ENCODE data around the gene GALNT17. TPM values are rescaled to one million over a fixed set of nuclear protein-coding genes. Genes with fewer than 3 reads are reported as not detected.

Gene GALNT17
- total RNA-seq (not detected), total RNA-seq (0 to 0.17 (median 0) reads per million in 172 experiments)
- polyA plus RNA-seq (2013, experiment 1 of 2) = not detected
- polyA plus RNA-seq (2013, experiment 2 of 2) = 0.82 TPM

DNA sequence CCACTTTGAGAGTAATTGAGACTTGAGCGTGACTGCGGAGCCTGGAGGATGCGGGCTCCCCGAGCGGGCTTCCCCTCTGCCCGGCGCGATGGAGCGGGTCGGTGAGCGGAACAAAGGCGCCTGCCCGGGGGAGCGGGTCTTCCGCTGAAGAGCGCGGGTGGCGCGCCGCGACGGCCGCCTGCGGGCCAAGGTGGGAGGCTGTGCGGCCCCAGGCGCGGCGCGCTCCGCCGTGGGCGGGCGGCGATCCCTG is at the start of gene GALNT17:
Gene GALNT17 (plus strand): TSS at position 18 of the 250 bp plus-strand sequence.
- Mint-ChIP-seq H3K4me1 (ENCODE audit: low read depth) (no peaks in the 10 kb centered on the region), H3K27me3 (peaks cover 31% of the 10 kb centered on the region), H3K27ac (no peak within 1 kb of the TSS), H3K9me3 (no peaks in the 10 kb centered on the region), H3K4me3 (no peak within 1 kb of the TSS), H3K36me3 (ENCODE audit: low read depth) (no peaks in the 10 kb centered on the region)
- Histone ChIP-seq H3K36me3 (ENCODE audit: insufficient read depth, low read length) (no peaks in the 10 kb centered on the region), H3K27me3 (ENCODE audit: control insufficient read depth in 1 of 2, insufficient read depth in 2 of 2, low read length in 2 of 2) (peaks cover 2 to 26% of the 10 kb centered on the region in 2 experiments), H3K4me1 (ENCODE audit: insufficient read depth, low read length) (no peaks in the 10 kb centered on the region), H3K9me3 (ENCODE audit: control insufficient read depth in 1 of 2, insufficient read depth in 1 of 2, low read length in 2 of 2) (peaks cover 0 to 18% of the 10 kb centered on the region in 2 experiments), H3K4me3 (ENCODE audit: low read length) (no peak within 1 kb of the TSS), H3K27ac (ENCODE audit: low read depth in 1 of 2, low read length in 2 of 2) (no peak within 1 kb of the TSS)
- intact Hi-C loops (cut with DNase I, micrococcal nuclease) = no loop called here
- DNase-seq (no peak), ATAC-seq (ENCODE audit: poor library complexity) (no peak)
- TF ChIP-seq, protein P1, sequence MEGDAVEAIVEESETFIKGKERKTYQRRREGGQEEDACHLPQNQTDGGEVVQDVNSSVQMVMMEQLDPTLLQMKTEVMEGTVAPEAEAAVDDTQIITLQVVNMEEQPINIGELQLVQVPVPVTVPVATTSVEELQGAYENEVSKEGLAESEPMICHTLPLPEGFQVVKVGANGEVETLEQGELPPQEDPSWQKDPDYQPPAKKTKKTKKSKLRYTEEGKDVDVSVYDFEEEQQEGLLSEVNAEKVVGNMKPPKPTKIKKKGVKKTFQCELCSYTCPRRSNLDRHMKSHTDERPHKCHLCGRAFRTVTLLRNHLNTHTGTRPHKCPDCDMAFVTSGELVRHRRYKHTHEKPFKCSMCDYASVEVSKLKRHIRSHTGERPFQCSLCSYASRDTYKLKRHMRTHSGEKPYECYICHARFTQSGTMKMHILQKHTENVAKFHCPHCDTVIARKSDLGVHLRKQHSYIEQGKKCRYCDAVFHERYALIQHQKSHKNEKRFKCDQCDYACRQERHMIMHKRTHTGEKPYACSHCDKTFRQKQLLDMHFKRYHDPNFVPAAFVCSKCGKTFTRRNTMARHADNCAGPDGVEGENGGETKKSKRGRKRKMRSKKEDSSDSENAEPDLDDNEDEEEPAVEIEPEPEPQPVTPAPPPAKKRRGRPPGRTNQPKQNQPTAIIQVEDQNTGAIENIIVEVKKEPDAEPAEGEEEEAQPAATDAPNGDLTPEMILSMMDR (IDR thresholded peaks at IDR 0.05) = no peak
- ChIA-PET POLR2A (no interaction called here), CTCF (no interaction called here)

GRCh38 chr7:71095266-71095860 is 36.6 kb upstream of the GALNT17 start:
- Histone ChIP-seq H3K9me3 (ENCODE audit: control insufficient read depth in 1 of 2, insufficient read depth in 1 of 2, low read length in 2 of 2) (no peaks in the 10 kb centered on the region), H3K4me3 (ENCODE audit: low read length) (no peak overlapping the region), H3K36me3 (ENCODE audit: insufficient read depth, low read length) (no peaks in the 10 kb centered on the region), H3K27ac (ENCODE audit: low read depth in 1 of 2, low read length in 2 of 2) (no peak overlapping the region), H3K4me1 (ENCODE audit: insufficient read depth, low read length) (no peaks in the 10 kb centered on the region), H3K27me3 (ENCODE audit: control insufficient read depth in 1 of 2, insufficient read depth in 2 of 2, low read length in 2 of 2) (no peaks in the 10 kb centered on the region)
- ChIA-PET POLR2A (no interaction called here), CTCF (no interaction called here)
- TF ChIP-seq, protein P1 (IDR thresholded peaks at IDR 0.05) = no peak
- DNase-seq = no peak
- no peak for ATAC-seq (ENCODE audit: poor library complexity)
- no peak overlapping the region for H3K4me3 Mint-ChIP-seq
- no peaks in the 10 kb centered on the region for H3K4me1 Mint-ChIP-seq (ENCODE audit: low read depth)
- intact Hi-C loops (cut with DNase I, micrococcal nuclease) = no loop called here
- no peaks in the 10 kb centered on the region for H3K36me3 Mint-ChIP-seq (ENCODE audit: low read depth)
- H3K9me3 Mint-ChIP-seq = peaks cover 21% of the 10 kb centered on the region
- no peaks in the 10 kb centered on the region for H3K27me3 Mint-ChIP-seq
- no peak overlapping the region for H3K27ac Mint-ChIP-seq

- H3K4me3 Mint-ChIP-seq = no peak overlapping the region
- Histone ChIP-seq H3K36me3 (ENCODE audit: insufficient read depth, low read length) (no peaks in the 10 kb centered on the region), H3K27ac (ENCODE audit: low read depth in 1 of 2, low read length in 2 of 2) (no peak overlapping the region), H3K9me3 (ENCODE audit: control insufficient read depth in 1 of 2, insufficient read depth in 1 of 2, low read length in 2 of 2) (no peaks in the 10 kb centered on the region), H3K4me3 (ENCODE audit: low read length) (no peak overlapping the region), H3K4me1 (ENCODE audit: insufficient read depth, low read length) (no peaks in the 10 kb centered on the region), H3K27me3 (ENCODE audit: control insufficient read depth in 1 of 2, insufficient read depth in 2 of 2, low read length in 2 of 2) (no peaks in the 10 kb centered on the region)
- H3K27me3 Mint-ChIP-seq = no peaks in the 10 kb centered on the region
- no peaks in the 10 kb centered on the region for H3K4me1 Mint-ChIP-seq (ENCODE audit: low read depth)
- ChIA-PET POLR2A (no interaction called here), CTCF (no interaction called here)
- intact Hi-C loops (cut with DNase I, micrococcal nuclease) = no loop called here
- ATAC-seq (ENCODE audit: poor library complexity) (no peak), DNase-seq (no peak)
- H3K9me3 Mint-ChIP-seq = peaks cover 17% of the 10 kb centered on the region
- no peak overlapping the region for H3K27ac Mint-ChIP-seq
- no peaks in the 10 kb centered on the region for H3K36me3 Mint-ChIP-seq (ENCODE audit: low read depth)
- TF ChIP-seq, protein P1 (IDR thresholded peaks at IDR 0.05) = no peak
Measured at GRCh38 chr7:71096351-71096750, 35.6 kb upstream of the GALNT17 start.
